ENCODE measurements around the gene C16orf78.

The C16orf78 gene

DNA sequence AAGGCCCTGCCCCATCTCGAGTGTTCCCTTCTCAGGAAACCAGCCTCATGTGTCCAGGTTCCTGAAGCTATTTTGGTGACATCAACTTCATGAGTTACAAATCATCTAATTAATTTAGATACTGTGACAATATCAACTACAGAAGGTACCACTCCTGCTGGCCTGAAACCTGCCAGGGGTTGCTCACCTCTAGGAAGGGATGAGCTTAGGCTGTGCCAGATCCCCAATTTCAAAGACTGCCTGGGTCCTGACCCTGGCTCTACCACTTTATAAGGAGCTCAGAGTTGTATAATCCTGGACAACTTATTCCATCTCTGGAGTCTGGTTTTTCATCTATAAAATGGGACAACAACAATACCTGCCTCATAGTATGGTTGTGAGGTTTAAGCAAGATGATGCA, 5.2 kb downstream of the C16orf78 start:
- TF ChIP-seq, protein P1, sequence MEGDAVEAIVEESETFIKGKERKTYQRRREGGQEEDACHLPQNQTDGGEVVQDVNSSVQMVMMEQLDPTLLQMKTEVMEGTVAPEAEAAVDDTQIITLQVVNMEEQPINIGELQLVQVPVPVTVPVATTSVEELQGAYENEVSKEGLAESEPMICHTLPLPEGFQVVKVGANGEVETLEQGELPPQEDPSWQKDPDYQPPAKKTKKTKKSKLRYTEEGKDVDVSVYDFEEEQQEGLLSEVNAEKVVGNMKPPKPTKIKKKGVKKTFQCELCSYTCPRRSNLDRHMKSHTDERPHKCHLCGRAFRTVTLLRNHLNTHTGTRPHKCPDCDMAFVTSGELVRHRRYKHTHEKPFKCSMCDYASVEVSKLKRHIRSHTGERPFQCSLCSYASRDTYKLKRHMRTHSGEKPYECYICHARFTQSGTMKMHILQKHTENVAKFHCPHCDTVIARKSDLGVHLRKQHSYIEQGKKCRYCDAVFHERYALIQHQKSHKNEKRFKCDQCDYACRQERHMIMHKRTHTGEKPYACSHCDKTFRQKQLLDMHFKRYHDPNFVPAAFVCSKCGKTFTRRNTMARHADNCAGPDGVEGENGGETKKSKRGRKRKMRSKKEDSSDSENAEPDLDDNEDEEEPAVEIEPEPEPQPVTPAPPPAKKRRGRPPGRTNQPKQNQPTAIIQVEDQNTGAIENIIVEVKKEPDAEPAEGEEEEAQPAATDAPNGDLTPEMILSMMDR (IDR thresholded peaks at IDR 0.05; ENCODE audit: borderline replicate concordance, insufficient read depth, low read depth, low read length) = no peak
- H3K4me3 ChIP-seq (ENCODE audit: low read depth, low read length) = no peak overlapping the region

DNA sequence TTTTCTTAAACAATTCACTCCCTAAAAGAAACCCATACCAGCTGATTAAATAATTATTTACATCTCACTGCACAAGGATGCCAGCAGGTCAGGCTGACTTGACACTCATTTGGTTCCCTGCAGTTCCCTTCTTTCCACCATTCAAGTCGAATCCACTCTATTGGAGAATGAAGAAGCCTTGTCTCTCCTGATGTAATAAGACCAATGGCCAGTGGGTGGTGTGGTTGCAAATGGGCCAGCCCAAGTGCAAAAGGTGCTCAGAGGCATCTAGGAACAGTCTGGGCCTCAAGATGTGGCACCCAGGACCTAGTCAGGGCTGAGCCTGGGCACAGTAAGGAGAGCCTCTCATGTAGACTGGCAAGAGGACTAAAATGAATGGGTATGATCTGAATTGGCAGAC, 9.3 kb downstream of the C16orf78 start:
- TF ChIP-seq, protein P1 (IDR thresholded peaks at IDR 0.05; ENCODE audit: borderline replicate concordance, insufficient read depth, low read depth, low read length) = peak; percentile 57; the same call in 1 of the 2 replicates
- no peak overlapping the region for H3K4me3 ChIP-seq (ENCODE audit: low read depth, low read length)

DNA sequence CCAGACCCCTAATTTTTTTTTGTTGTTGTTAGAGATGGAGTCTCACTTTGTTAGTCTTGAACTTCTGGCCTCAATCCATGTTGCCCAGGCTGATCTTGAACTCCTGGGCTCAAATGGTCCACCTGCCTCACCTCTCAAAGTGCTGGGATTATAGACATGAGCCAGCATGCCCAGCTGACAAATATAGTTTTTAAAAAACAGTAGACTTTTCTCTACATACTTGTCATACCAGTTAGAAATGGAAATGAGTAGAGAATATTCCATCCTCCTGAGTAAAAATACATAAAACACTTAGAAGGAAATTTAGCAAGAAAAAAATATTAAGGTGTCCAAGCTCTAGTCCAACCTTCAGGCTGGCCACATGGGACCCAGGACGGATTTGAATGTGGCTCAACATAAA, 21.4 kb downstream of the C16orf78 start:
- TF ChIP-seq, protein P1 (IDR thresholded peaks at IDR 0.05; ENCODE audit: borderline replicate concordance, insufficient read depth, low read depth, low read length) = no peak
- no peak overlapping the region for H3K4me3 ChIP-seq (ENCODE audit: low read depth, low read length)

DNA sequence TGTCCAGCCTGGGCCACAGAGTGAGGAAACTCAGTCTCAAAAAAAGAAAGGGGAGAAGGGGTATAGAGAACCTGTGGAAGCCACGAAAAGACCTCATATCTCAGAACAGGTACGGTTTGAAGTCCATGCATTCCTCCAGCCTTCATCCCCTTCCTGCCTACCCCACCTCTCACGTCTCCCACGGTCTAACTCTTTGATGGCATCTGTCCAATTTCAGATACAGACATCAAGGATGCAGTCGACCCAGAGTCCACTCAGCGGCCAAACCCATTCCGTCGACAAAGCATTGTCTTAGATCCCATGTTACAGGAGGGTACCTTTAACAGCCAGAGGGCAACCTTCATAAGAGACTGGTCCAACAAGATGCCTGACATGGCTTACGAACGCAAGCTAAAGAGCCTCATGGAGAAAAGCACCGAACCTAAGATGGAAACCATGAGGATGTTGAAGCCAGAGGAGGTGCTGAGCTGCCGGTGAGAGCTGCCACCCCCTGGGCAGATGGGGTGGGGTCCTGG, 22.7 kb downstream of the C16orf78 start:
- TF ChIP-seq, protein P1 (IDR thresholded peaks at IDR 0.05; ENCODE audit: borderline replicate concordance, insufficient read depth, low read depth, low read length) = no peak
- H3K4me3 ChIP-seq (ENCODE audit: low read depth, low read length) = no peak overlapping the region

DNA sequence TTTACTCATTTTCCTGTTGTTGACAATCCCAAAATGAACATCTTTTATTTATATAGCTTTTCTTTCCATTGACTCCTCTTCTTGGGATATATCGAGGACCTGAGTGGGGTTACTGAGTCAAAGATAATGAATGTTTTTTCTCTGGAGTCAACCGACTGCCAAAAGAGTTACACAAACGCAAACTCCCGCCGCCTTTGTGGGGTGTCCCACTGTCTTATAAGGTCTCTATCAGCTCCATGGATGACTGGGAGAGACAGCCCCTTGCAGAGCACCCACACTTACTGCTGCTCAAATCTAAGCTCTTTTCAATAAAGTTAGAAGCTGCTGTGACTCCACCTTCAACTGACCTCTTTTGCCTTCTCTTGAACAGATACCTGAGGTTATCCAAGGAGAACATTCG, 25.2 kb downstream of the C16orf78 start:
- H3K4me3 ChIP-seq (ENCODE audit: low read depth, low read length) = no peak overlapping the region
- TF ChIP-seq, protein P1 (IDR thresholded peaks at IDR 0.05; ENCODE audit: borderline replicate concordance, insufficient read depth, low read depth, low read length) = no peak

DNA sequence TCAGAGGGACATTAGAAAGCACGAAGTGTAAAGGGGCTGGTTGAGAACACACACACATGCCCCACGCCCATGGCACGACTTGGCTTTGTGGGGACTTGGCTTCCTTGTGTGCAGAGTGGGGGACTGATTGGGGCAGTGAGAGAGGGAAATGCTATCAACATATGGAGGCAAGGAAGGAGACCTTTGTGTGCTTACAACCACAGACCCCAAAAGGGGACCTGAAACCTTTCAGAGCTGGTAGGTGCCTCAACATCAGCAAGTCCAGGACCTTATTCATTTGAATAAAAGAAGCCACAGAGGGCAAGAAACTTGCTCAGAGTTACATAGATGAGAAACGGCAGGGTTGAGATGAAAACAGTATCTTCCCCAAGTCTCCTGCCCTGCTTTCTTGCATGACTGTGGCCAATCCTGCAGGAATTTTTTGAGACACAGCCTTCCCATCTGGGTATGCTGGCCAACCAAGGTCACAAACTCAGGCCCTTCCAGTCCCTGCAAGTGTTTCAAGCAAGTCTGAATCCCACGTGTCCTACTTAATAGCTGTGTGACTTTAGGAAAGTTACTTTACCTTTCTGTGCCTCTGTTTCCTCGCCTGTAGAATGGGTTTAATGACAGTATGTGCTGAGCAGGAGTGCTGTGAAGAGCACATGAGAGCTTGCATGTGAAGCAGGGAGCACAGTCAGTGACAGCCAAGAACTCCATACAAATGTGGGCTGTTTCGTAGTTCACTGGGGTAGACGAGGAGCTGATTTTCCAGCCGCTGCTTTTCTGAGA, 26.2 kb downstream of the C16orf78 start:
- TF ChIP-seq, protein P1 (IDR thresholded peaks at IDR 0.05; ENCODE audit: borderline replicate concordance, insufficient read depth, low read depth, low read length) = no peak

DNA sequence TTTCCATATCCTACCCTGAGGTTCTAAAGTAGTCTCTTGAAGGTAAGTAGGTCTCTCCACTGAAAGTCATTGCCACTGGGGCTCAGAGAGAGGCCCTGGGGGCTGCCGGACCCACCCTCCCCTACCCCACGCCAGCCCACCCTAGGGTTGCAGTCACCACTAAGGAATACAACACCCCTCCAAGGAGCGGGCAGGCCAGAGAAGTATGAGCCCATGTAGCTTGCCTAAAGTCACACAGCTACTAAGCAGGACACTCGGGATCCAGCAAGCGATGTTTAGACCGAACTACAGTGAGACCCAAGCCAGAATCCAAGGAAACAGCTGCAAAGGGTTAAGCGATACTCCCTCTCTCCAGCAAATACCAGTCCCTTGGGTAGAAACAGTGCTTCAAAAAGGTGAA, 27.0 kb downstream of the C16orf78 start:
- TF ChIP-seq, protein P1 (IDR thresholded peaks at IDR 0.05; ENCODE audit: borderline replicate concordance, insufficient read depth, low read depth, low read length) = no peak
- no peak overlapping the region for H3K4me3 ChIP-seq (ENCODE audit: low read depth, low read length)

More for the DNA sequence above, 26.2 kb downstream of the C16orf78 start:
- H3K4me3 ChIP-seq (ENCODE audit: low read depth, low read length) = no peak overlapping the region
